ENCODE results near the gene FAM111A. TPM values are rescaled to one million over a fixed set of nuclear protein-coding genes. Genes with fewer than 3 reads are reported as not detected.

FAM111A gene
- total RNA-seq, 2 donors from 2014 or later: 25.0 to 27.8 TPM

DNA sequence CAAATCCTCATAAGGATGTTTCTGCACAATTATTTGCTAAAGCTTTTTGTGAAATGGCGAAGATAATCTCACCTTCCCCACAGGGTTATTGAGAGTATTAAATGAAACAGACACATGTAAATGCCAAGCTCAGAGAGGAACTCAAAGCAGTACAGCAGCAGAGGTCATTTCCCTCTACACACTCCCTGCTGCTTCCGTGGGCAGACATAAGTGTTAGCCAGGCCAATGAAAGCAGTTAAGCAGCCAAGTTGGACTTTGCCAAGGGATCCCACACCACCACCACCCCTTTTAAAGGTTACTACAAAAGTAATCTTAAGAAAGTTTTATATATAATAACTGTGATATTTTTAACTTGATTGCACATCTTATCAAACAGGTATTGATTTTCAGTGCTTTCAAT, 4.0 kb upstream of the FAM111A start:
- intact Hi-C loops (cut with DNase I, micrococcal nuclease): no loop called here
- DNase-seq: no peak
- no peak for ATAC-seq

DNA sequence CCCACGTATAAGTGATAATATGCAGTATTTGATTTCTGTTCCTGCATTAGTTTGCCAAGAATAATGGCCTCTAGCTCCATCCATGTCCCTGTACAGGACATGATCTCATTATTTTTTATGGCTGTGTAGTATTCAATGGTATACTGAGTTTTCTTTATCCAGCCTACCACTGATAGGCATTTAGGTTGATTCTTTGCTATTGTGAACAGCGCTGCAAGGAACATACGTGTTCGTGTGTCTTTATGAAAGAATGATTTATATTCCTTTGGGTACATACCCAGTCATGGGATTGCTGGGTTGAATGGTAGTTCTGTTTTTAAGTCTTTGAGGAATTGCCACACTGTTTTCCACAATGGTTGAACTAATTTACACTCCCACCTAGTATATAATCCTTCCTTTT, 1.5 kb upstream of the FAM111A start:
- intact Hi-C loops (cut with DNase I, micrococcal nuclease): no loop called here
- no peak for ATAC-seq
- no peak for DNase-seq

DNA sequence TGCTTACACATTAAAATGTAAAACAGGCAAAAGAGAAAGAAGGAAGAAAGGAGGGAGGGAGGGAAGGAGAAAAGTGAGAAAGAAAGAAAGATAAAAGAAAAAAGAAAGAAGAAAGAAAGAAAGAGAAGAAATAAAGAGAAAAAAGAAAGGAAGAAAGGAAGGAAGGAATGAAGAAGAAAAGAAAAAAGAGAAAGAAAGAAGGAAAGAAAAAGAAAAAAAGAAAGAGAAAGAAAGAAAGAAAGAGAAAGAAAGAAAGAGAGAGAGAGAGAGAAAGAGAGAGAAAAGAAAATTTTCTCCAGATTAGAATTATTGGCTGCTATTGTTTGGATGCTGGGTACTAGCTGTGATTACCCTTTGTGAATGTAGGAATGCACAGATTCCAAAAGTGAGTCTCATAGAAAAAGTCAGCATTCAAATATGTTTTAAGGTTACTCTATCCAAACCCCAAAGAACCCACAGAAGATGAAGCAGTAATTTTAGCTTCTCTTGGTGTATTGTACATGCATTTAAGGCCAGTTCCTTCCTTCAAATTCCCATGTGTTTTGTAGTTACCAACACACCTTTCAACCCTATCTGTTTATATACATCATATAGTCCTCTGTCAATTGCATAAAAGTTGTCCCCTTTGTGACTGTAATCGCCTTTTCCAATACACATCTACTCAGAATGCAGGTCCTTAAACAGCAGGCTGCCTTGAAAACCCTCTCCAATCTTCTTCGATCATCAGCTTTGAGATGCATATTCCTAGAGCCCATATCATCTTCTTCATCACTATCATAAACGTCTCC, 789 bp upstream of the FAM111A start:
- ATAC-seq: no peak
- no peak for DNase-seq
- intact Hi-C loops (cut with DNase I, micrococcal nuclease): no loop called here

DNA sequence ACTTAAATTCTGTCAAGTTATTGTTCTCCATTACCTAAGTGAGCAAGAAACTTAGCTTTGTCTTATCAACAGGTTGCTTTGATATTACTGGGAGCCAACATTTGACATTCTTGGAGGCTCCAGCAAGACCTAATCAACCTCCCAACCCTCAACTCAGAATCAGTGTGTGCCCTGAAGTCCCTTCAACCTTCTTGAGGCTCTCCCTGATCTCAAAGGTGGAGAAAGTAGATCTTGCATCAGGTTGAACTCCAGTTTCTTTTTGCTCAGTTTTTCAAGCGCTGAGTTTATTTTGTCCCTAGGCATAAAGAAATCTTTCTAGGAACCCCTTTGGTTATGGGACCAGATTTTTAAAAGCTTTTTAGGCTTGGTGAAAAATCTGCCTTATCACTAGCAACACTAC, 1.4 kb downstream of the FAM111A start:
- ATAC-seq (no peak), DNase-seq (no peak)
- intact Hi-C loops (cut with DNase I, micrococcal nuclease): no loop called here

DNA sequence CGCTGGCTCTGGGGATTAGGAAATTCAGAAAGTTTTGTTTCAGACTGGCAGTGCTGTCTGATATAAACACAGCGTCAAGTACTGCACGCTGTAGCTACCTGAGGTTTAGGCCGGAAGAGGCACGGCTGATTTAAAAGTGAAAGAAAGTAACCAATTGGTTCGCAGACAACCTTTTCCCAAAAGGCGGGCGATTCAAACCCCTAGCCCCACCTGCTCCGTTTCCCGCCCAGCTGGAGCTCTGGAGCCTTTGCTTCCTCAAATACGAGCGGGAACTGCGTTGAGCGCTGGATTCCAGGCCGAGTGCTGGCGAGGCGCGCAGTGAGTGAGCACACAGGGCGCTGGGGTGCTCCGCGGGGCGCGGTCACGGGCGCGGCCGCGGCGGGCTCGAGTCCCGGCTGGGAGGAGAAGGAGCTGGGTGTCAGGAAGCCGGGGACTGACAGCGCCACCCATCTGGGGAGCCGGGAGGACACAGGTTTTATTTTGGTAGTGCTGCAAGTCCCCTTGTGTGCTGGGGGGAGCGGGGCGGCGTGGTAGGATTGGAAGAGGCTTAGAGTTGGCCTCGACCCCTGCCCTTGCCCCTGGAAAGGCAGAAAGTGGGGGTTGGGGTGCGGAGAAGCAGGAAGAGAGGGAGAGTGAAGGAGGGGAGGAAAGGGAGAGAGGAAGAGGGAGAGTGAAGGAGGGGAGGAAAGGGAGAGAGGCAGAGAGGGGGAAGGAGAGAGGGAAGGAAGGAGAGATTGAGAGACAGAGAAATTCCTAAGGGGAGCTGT, 2.1 kb downstream of the FAM111A start:
- ATAC-seq (peak; percentile 69), DNase-seq (peak; percentile 83 to 88)
- intact Hi-C loops (cut with DNase I, micrococcal nuclease): no loop called here

DNA sequence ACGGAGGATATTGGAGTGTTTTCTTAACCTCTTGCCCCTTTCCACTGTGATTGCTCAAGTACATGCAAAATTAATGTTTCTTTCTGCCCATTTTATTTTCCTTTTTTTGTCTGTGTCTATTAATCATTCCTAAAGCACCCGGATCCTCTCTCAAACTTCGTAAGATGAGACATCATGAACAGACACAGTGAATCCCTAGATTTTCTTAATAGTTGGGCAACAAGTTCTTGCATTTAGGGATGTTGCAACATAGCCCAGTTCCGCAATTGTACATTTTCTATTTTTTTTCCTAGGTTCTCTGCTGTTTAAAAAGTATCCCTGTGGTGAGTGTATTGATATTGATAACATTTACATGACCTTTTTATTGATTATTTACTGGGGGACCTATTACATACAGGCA, 2.9 kb downstream of the FAM111A start:
- ATAC-seq: no peak
- intact Hi-C loops (cut with DNase I, micrococcal nuclease): no loop called here

DNA sequence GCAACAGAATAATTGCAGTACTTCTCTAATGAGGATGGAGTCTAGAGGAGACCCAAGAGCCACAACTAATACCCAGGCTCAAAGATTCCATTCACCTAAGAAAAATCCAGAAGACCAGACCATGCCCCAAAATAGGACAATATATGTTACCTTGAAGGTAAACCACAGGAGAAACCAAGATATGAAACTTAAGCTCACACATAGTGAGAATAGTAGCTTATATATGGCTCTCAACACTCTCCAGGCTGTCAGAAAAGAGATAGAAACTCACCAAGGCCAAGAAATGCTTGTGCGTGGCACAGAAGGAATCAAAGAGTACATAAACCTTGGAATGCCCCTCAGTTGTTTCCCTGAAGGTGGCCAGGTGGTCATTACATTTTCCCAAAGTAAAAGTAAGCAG, 9.1 kb downstream of the FAM111A start:
- DNase-seq (no peak), ATAC-seq (no peak)
- intact Hi-C loops (cut with DNase I, micrococcal nuclease): no loop called here

More for the DNA sequence above, 2.9 kb downstream of the FAM111A start:
- no peak for DNase-seq

DNA sequence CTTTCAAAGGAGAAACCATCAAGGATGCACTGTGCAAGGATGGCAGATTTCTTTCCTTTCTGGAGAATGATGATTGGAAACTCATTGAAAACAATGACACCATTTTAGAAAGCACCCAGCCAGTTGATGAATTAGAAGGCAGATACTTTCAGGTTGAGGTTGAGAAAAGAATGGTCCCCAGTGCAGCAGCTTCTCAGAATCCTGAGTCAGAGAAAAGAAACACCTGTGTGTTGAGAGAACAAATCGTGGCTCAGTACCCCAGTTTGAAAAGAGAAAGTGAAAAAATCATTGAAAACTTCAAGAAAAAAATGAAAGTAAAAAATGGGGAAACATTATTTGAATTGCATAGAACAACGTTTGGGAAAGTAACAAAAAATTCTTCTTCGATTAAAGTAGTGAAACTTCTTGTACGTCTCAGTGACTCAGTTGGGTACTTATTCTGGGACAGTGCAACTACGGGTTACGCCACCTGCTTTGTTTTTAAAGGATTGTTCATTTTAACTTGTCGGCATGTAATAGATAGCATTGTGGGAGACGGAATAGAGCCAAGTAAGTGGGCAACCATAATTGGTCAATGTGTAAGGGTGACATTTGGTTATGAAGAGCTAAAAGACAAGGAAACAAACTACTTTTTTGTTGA, 9.8 kb downstream of the FAM111A start:
- ATAC-seq: no peak
- no peak for DNase-seq
- intact Hi-C loops (cut with DNase I, micrococcal nuclease): no loop called here

DNA sequence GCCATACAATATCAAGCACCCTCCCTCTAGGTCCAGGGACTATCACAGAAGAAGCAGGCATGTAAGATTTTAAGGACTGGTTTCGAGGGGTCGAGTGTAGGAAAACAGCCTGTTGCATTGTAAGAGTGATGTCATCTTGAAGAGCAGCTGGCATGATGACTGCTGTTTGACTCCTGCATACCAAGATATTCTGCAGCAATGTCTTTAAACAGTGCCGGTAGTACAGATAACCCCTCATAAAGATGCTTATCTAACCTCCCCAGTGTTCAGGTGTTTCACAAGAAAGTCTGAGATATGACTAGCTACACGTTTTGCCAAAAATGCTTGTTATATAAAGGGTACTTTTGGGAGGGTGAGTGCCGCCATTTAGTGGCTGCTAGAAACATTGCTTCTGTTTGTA, 12.0 kb downstream of the FAM111A start:
- intact Hi-C loops (cut with DNase I, micrococcal nuclease): no loop called here
- no peak for DNase-seq
- ATAC-seq: peak; percentile 70

DNA sequence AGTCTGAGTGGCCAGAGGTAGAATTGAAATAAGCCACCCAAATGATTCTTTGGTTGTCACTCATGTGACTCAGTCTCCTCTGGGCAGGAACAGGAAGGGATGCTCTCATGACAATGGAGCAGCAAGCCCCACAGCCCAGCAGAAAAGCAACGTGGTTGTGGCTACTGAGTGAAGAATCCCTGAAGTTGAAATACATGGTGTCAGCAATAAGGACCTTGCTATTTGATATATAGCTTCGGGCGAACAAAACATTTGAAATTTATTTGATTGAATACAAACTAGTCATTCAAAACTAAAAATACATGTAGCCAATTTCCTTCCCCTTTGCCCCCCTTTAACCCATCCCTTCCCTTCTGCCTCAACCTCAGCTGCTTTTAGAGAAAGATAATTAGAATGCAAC, 14.8 kb downstream of the FAM111A start:
- DNase-seq: no peak
- intact Hi-C loops (cut with DNase I, micrococcal nuclease): no loop called here
- no peak for ATAC-seq

DNA sequence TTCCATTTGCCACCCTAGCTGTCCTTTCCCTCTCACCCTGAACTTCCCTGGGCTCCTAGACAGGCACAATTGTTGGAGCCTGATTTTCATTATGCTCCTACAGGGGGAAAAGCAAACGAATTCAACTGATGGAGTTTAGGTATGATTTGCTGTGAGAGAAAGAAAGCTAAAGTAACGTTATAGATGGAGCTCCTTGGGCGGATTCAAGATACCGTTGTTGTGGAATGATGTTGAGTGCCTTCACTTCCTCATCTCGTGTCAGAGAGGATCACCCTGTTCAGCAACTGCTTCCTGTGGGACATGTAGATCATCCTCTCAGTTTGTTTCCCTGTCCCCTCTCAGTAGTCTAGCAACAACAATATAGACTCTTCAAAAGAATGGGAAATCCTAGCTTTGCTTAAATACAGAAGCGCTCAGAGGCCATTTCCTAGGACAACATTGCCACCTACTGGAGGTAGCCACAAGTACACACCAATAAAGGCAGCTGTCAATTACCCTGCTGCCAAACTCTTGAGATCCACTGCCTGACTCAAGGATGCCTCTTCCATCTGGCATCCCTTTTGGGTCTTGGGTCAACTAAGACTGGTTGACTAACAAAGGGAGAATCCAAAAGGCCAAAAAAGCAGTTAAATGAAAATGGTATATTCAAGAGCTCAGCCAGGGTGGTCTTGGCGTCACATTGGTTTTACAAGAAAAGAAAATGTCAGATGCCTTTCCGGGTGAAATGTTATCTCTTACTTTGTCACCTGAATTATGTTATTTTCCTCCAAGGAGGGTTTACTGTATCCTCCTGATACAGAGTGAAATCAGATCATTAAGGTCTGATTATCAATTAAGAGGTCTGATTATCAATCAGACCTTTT, 15.8 kb downstream of the FAM111A start:
- ATAC-seq (peak; percentile 94), DNase-seq (peak; percentile 37 to 61)
- intact Hi-C loops (cut with DNase I, micrococcal nuclease): no loop called here

DNA sequence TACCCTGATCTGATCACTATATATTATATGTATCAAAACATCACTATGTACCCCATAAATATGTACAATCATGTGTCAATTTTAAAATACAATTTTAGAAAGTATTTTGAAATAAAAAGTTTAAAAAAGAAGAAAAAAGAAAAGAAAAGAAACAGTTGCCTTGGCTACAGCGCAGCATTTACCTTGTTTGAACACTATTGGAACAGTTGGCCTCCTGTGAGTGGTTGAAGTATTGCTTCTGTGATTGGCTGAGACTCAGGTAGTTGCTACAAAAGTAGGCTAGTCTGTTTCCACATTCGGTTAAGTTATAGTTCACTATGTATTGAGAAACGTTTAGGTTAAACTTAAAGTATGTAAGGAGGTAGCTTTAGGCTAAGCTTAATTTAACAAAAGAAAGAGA, 21.4 kb downstream of the FAM111A start:
- intact Hi-C loops (cut with DNase I, micrococcal nuclease): no loop called here
- no peak for DNase-seq
- no peak for ATAC-seq

DNA sequence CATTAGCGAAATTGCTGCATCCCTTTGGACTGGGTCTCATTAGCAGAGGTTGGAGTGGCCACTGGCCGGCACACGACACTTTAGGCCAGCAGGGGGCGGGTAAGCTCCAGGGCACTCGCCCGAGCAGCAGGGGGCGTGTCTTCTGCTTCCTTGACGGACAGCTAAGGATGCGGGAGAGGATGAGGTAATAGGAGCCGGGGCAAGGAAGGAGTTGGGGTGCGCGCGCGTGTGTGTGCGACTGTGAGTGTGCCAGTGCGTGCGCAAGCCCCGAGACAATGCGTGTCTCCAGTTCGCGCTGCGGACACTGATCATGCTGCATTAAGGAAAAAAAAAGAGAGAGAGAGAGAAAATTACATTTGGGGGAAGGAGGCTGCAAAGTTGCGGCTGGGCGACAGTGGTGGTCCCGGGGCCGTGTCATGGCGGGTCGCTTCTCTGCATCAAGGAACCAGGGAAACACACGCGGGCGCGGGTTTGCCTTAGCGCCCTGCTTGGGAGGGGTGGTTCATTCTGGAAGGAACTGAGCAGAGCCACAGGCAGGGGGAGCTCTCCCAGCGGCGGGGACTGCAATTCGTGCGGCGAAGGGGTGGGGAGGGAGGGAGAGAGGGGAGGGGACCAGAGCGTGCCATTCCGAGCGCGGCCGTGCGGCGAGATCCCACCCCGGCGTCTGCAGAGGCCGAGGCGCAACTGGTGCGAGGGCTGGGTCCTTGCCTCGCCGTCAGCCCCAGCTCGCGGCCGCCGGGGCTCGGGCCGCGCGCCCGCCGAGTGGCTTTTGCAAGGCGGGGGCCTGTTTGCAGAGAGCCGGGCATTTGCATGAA, 29.1 kb downstream of the FAM111A start, which contains the start of gene DTX4:
Gene DTX4, plus strand, starts transcription at position 625 of the 815 bp plus-strand sequence. CDS start 464 bp downstream, outside the sequence.
- intact Hi-C loops (cut with DNase I, micrococcal nuclease): loop anchor here in 1 of 2 donors (5.0 to 10.0 kb wide), 2 partner anchors 36 to 113 kb away; no protein-coding TSS in a partner anchor
- ATAC-seq (peak; percentile 63), DNase-seq (peak; percentile 92 to 99)

DNA sequence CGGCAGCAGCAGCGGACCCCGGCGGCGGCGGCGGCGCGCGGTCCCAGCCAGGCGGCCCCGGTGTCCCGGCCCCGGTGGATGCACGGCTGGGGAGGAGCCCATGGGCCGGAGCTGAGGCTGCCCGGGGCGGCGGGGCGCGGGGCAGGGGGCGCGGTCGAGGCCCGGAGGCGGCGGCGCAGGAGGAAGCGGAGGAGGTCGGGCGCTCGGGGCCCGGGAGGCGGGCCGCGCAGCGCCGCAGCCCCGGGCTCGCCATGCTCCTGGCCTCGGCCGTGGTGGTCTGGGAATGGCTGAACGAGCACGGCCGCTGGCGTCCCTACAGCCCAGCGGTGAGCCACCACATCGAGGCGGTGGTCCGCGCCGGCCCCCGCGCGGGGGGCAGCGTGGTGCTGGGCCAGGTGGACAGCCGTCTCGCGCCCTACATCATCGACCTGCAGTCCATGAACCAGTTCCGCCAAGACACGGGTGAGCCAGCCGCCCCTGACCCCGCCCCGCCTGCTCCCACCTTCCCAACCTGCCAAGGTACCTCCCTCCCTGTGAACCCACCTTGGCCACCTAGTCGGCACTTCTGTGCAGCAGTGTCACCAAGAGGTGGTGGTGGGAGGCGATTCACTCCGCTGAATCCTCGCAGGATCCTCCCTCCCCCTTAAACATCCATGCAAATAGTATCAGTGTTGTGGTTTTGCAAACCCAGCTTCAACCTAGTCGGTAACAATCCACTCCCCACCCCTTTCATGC, 29.9 kb downstream of the FAM111A start:
- intact Hi-C loops (cut with DNase I, micrococcal nuclease): loop anchor here in 1 of 2 donors (5.0 to 10.0 kb wide), 2 partner anchors 35 to 112 kb away; no protein-coding TSS in a partner anchor
- DNase-seq (peak; percentile 70 to 71), ATAC-seq (peak; percentile 22)

DNA sequence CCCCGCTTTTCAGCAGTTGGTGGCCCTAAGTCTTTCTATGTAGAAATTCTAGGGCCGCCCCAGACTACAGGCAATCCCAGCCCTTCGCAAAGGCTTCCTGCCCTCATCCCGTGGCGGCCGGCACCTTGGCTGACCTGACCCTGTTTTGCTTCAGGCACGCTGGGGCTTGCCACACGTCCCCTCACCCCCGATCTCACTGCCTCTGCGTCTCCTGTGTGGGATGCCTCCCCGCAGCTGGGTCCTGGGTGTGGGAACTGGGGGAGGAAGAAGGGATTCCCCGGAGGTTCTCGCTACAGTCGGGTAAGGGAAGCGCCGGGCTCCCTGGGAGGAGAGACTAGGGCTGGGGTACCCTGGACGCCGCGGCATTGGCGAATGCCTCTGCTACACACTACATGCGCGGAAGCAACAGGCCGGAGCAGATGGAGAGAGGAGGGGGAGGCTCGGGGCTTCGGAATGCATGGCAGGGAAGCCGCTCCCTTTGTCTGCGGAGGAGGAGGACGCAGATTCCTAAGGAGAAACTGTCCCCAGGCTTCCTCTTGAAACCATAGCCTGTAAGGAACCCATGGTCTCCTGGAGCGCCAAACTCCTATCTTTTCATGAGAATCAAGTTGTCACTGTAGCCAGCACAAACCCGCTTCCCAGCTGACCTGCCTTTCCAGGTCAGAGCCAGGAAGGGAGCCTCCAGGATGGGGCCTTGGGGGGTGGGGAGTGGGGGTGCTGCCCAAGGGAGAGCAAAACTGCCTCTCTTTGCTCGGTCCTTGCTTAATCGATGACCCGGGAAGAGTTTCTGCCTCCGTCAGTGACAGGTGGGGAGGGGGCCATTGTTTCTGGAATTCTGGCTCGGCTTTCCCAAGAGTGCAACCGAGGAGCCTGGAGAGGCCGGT, 30.7 kb downstream of the FAM111A start:
- intact Hi-C loops (cut with DNase I, micrococcal nuclease): loop anchor here in 1 of 2 donors (5.0 to 10.0 kb wide), 2 partner anchors 34 to 111 kb away; no protein-coding TSS in a partner anchor
- peak; percentile 40 to 59 for DNase-seq
- ATAC-seq: peak; percentile 17

Data from left colon (tissue), 2 donors.